ENCODE measurements around the gene DSCAM.

Gene DSCAM

DNA sequence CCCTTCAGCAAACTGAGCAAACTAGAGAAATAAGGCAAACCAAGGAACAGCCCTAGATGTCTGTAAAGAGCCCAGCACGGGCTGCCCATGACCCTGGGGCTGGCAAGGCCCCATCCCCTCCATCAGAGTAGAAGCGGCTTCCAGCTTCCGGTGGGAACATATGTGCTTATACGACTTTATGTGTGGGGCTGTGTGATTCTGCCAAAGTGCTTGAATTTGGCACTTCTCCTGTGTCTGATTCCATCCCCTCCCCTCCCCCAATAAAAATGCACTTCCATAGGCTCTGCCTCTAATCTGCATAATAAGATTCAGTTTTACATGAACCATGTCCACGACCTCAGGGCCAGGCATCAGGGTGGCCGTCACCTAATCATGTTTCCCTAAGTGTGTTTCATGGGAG lies 236.6 kb downstream of the DSCAM start:
- no peak for DNase-seq

DNA sequence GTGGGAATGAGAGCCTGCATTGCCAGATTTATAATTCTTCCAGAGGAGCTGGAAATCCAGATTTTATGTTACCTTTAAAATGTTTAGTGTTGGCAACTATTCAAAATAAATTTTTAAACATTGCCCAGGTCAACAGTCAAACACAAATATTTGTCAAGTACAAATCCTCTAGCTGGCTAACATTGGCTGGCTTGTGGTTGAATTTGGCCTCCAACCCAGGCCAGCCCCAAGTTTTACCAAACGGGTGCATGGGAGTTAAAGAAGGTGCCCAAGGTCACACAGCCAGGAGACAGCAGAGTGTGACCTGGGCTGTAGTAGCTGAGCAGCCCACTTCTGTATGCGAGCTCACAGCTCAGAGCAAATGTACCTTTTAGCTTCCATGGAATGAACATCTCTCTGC lies 240.6 kb downstream of the DSCAM start:
- no peak for DNase-seq

DNA sequence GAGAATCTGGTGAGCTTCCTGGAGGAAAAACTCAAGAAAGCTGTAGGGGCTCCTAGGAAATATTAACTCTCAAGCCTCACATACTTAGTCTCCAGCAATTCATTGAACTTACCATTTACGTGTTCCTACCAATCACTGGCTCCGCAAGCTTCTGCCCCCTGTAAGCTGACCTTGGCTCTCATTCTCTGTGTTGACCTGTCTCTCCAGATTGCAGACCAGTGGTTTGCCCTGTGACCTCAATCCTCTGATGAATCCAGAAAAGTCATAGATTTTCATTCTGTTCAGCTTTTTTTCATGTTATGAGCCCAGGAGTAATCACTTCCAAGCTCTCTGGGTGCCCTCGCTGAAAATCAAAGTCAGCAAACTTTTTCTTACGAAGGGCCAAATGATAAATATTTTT lies 241.9 kb downstream of the DSCAM start:
- no peak for DNase-seq

DNA sequence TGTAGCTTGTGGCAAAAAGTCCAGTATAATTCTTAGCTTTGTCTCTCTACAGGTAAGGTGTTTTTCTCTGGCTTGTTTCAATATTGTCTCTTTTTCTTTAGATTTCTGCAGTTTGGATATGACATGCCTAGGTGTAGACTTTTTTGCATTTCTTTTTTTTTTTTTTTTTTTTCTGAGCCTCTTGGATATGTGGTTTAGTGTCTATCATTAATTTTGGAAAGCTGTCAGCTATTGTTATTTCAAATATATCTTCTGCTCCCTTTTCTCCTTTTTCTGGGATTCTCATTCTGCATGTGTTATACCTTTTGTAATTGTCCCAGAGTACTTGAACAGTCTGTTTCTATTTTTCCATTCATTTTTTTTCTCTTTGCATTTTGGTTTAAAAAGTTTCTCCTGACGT lies 243.2 kb downstream of the DSCAM start:
- no peak for DNase-seq

DNA sequence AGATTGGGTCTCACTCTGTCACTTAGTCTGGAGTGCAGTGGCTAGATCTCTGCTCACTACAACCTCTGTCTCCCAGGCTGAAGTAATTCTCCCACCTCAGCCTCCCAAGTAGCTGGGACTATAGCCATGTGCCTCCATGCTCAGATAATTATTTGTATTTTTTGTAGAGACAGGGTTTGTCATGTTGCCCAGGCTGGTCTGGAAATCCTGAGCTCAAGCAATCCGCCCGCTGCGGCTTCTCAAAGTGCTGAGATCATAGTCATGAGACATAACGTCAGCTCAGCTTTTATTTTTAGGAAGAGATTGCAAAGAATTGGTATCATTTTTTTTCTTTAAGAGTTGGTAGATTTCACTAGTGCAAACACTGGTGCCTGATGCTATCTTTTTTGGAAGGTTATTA lies 244.9 kb downstream of the DSCAM start:
- DNase-seq: no peak

DNA sequence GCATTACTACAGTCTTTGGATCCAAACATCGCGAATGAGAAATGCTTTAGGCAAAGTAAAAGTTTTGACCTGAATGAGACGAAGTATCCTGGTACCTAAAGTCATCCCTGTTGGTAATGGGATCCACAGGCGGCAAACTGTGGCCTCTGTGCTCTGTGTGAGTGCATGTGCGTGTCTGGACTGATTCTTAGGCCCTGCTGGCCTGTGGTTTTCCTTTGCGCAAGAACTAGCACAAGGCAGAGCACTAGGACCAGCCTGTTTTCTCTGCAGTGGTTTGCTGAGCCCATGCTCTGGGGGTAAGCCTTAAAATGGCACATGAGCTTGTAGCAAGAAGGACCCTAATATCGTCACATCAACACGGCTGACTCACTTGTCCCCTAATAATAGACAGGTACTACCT lies 251.2 kb downstream of the DSCAM start:
- no peak for DNase-seq

DNA sequence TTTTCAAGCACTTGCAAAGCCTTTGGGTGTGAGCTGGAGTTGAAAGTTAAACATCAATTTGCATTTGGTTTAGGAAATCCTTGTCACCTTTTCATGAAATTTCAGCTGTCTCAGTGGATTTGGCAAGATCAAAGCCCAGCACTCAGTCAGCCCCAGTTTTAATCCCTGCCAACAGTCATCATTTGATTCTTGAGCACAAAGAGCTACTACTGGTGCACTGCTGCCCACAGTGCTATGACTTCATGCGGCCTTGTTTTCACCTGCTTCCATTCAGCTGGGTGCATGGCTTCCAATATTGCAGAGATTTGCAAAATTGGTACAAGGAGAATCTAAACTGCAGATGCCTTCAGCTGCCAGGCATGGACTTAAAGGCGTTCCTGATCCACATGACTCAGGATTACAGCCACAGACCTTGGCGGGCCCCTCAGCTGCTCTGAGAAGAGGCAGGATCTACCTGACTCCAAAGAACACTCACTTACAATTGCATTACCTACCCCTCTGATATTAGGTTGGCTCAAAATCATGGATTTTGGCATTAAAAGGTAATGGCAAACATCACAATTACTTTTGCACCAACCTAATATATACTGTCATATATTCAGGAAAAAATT lies 259.1 kb downstream of the DSCAM start:
- no peak for DNase-seq

DNA sequence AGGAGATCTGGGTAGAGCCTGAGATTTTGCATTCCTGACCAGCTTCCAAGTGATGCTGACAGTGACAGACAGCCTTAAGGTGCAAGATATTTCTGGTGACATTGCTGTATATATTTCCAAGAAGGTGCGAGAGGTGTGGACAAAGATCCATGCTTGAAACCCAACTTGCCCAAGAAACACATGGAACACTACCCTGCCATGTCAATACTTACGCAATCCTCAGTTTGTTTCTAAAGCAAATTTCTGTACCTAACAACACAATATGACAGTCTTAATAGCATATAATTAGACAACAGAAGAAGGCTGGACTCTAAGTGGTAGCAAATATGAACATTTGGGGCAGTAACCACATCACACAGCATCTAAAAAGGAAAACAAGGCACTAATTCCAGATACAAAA lies 260.4 kb downstream of the DSCAM start:
- no peak for DNase-seq

DNA sequence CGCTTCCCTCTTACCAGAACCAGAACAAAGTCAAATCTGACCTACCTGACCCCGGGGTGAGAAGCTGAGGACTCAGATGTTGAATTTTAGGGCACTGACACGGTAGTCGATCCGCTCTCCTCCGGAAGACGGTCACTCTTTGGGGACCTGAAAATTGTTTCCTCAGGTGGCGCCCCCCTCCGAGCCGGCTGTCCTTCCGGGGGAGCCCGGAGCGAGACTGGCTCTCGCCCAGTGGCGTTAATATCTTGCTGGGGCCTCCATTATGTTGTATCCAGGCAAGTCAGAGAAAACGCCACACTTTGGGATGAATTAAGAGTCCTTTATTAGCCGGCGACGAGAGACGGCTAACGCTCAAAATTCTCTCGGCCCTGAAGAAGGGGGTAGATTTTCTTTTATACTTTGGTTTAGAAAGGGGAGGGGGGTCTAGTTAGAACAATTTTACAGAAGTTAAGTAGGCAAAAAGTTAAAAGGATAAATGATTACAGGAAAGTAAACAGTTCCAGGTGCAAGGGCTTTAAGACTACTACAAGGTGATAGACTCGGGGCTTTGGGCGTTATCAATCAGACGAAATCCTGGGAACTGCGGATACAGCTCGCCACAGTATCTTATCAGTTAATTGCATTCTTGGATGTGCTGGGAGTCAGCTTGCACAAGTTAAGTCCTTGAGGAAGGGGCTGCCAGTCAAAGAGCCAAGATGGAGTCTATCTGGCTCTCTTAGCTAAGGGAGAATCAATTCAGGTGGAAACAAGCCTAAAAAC lies 269.5 kb downstream of the DSCAM start:
- DNase-seq: no peak

DNA sequence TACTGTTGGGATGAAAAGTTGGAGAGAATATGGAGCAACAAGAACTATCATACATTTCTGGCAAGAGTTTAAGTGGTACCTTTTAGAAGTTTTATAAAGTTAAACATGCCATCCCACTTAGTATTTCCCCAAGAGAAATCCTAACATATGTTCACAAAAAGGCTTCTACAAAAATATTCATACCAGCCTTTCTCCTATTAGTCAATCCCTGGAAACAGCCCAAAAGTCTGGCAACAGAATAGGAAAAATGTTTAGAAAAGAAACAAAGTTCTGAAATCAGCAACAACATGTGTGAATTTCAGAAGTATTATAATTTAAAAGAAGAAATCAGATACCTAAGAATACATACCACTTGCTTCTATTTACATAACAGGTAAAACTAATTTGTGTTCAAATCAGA lies 271.0 kb downstream of the DSCAM start:
- peak; percentile 71 for DNase-seq

DNA sequence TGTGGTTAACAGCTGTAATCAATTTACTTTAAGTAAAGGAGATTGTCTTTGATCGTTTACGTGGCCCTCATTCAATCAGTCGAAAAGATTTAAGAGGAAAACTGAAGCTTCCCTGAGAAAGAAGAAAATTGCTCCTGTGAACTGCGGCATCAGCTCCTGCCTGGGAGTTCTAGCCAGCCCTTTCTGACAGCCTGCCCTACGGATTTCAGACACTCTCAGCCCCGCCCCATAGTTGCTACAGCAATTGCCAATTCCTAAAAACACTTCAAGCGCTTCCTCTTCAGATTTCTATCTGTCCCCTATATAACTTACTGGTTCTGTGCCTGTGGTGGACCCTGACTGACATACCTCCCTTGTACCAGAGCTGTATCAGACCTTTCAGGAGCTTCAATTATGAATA lies 277.6 kb downstream of the DSCAM start:
- DNase-seq: no peak

DNA sequence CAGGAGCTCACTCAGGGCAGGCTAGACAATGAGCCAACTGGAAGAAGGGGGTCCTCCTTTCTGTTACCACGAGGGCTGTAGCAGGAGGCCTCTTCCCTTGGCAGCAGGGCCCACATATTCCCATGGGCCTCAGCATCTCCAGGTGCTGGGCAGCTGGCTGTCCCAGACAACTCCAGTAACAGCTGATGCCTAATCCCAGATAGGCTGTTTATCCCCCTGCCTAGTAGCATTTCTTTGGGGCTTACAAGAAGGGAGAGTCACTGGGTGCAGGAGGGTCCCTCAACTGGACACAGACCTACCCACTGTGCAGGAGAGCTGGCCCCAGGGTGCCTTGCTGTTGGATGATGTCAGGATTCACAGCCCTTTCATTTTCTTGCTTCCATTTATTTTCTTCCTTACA lies 278.2 kb downstream of the DSCAM start:
- no peak for DNase-seq

DNA sequence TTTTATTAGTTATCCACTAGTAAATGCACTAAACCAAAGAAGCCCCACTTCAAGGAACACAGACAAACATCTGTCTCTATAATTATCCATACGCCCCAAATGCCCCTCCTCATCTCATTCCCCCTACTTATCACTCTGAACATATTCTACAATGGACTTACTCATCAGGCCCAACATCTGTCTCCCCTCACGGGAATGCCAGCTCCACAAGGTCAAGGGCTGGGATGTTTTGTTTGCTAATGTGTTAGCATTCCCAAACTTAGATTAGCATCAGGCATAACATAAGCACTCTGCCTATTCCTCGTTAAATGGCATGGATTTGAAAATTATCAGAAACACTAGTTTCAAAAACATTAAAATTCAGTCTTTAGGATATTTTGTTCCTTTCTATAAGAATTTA lies 279.5 kb downstream of the DSCAM start:
- no peak for DNase-seq

DNA sequence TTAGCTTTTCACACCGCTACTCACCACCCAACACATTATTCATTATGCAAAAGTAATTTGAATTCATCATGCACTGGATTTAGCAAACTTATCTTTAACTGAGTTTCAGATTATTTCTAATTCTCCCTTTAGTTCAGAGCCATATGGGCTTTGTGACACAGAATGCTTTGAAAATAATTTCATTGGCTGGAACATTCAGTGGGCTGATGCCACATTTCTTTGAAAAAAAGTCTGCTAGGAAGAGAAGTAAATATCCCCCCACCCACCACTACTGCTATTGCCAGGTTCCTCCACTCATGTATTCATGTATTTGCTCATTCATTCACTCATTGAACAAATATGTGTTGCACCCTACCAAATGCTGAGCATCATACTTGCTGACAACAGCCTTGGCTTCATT lies 280.5 kb downstream of the DSCAM start:
- no peak for DNase-seq

DNA sequence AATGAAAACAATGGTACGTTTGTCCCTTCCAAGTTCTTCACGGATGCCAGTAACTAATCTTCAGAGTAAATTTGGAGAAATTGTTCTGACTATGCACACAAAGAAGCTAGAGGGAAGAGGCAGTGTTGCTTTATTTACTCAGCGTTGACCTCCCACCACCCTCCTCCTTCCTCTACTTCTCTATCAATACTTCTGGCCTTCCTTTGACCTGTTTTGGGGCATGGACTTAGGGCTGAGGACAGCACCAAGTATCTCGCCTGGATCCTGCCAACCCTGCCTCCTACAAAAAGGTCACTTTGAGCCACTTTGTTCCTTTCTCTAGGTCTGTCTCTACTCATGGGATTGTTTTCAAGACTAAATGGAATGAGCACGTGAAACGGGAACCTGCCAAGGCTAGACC lies 282.6 kb downstream of the DSCAM start:
- DNase-seq: no peak

DNA sequence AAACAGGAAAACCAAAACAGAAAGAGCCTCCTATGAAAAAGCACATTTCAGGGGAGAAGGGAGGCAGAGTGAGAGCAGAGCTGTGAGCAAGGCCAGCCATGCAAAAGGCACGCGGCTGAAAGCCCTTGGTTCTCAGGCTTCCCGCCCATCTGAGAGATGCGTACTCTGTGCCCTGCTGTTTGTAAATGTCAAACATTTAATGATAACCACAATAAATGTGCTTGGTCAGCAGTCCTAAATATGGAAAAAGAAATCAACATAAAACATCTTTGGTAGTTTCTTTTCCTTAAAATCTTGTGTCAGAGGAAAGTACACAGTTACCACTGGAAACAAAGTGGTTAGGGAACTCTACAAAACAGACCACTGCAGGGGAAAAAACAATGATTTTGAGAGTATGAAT lies 283.1 kb downstream of the DSCAM start:
- no peak for DNase-seq

DNA sequence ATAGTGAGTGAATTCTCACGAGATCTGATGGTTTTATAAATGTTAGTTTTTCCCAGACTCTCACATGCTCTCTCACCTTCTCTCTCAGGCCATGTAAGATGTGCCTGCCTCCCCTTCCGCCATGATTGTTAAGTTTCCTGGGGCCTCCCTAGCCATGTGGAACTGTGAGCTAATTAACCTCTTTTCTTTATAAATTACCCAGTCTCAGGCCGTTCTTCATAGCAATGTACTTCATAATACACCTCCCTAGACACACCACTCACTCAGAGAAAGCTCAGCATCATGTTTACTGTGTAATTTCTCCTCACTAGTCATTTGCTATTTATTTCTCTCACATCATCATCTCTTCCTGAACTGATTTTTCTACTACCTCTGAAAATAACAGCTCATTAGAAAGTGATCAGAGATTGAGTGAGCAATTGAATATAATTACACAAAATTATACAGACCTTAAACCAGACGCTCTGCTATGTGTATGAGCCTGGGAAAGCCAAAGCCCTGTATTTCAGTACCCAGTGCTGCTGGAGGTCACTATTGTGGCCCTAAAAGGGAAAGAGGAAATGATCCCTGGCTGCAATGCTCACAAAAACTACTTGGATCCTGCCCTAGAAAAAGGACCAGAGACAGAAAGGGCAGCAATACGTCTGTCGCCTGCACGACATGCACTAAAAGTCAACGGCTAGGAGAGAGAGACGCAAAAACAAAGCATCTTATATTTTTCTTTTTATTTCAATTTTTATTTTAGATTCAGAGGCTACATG lies 284.5 kb downstream of the DSCAM start:
- no peak for DNase-seq

DNA sequence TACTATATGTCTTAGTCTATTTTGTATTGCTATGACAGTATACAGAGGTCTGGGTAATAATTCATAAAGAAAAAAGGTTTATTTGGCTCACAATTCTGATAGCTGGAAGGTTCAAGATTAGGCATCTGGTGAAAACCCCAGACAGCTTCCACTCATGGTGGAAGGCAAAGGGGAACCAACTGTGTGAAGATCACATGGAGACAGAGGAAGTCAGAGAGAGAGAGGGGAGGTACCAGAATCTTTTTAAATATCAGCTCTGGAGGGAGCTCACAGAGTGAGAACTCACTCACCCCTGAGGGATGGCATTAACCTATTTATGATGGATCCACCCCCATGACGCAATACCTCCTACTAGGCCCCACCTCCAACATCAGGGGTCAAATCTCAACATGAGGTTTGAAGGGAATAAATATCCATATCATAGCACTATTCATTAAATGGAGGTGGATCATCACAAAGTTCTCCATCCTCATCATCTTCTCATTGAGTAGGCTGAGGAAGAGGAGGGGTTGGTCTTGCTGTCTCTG lies 290.5 kb downstream of the DSCAM start:
- no peak for DNase-seq

DNA sequence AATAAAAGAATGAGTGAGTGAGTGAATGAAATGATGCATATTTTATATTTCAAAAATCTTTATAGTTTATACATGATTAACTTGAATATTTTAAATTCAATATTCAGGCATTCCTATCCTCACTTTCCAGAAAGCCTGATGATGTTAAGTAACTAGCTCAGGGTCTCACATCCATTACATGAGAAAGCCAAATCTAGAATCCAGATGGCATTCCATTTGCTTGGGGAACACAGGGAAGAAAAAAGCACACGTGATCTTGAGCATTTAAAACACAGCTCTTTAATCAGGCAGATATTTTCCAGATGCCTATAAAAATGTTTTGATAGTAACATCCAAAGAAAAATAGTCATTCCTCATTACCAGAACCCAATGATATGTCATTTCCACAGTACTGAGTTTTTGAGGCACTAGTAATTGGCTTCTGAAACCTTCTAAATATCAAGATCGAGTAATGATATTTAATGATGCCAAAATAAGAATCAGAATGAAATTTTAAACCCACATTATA lies 291.9 kb downstream of the DSCAM start:
- peak; percentile 4 for DNase-seq

DNA sequence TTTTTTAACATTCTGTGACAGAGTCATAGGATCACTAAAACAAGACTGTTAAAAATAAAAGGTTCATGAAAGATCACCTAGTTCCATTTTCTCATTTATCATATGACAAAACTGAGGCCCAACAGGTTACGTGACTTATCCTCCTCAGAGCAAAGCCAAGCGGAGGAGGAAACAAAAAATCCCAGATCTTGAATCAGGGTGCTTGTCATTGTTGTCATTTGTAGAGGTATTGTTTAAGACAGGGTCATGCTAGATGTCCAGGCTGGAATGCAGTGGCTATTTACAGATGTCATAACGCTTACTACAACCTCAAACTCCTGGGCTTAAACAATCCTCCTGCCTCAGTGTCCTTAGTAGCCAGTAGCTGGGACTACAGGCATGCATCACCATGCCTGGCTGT lies 293.2 kb downstream of the DSCAM start:
- no peak for DNase-seq

DNA sequence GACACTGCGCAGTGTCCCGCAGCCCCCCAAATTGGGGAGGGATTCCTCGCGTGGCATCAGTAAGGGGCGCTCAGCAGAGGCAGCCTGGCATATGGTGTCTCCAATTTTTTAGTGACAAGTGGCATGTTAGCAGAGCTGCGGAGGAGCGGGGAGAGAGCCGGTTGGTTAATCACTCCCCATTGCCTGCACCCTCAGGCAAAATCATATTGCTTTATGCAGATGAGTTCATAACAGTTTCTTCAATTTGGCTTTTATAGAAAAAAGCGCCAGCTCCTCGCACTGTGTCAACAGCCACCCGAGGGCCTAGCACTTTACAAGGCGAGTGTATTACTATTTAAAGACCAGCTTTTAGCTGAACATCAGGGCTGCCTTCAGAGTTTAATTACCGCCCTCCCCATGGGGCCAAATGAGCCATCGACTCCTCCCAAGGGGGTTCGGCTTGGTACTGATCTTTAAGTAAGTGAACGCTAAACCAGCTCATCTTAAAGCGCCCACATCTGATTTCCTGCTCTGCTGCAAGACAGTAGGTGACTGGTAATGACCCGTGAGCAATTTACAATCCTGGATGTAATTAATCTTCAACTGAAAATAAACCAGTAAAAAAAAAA lies 298.9 kb downstream of the DSCAM start:
- DNase-seq: peak; percentile 4

DNA sequence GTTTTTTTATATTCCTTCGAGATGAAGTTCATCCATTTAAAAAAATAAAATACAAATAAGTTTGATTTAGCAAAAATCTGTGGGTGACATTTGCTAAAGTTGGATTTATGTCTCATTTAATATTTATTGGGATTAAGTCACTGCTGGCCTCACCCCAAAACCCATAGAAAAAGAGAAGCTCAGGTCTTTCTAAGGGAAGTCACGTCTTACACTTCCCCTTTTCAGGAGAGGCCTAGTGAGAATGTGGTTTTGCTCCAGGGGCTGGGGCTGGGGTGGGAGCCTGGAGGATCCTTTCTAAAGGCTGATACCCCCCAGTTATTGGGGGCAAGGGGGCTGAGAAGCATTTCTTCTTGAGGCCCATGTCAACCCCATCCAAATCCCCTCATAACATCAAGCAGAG lies 300.3 kb downstream of the DSCAM start:
- no peak for DNase-seq

DNA sequence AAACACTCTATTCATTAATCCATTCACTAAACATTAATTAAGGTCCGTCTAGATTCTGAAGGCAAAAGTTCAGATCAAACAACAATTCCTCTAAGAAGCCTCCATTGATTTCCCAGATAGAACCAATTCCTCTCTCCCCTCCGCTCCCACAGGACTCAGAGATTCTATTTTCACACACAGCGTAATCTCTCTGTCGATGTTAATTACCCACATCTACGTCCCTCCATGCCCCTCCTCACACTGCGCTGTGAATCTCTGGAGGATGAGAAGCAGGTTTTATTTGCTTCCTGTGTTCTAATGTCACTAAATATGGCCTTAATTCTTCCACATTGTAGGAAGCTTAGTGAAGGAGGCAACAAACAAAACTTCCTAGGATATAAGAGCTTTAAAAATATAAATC lies 306.7 kb downstream of the DSCAM start:
- DNase-seq: no peak
